ENCODE results near the gene ITPRID2.
"Not testable (repeated sequence)": the region's sequence is repeated elsewhere in the genome, so short reads cannot be mapped to it uniquely, and the experiment has no call there.

ITPRID2 gene

GRCh38 chr2:181916726-181917718 lies 25.5 kb downstream of the ITPRID2 start:
- no peak for DNase-seq (ENCODE audit: low read depth)

GRCh38 chr2:181918188-181918587 lies 26.7 kb downstream of the ITPRID2 start:
- DNase-seq (ENCODE audit: low read depth), result no peak

GRCh38 chr2:181923121-181923520 lies 31.6 kb downstream of the ITPRID2 start:
- no peak for DNase-seq (ENCODE audit: low read depth)

- DNase-seq (ENCODE audit: low read depth), result no peak
Measured at GRCh38 chr2:181924336-181924735, 32.8 kb downstream of the ITPRID2 start.

- no peak for DNase-seq (ENCODE audit: low read depth)
Measured at GRCh38 chr2:181934694-181935093, 43.2 kb downstream of the ITPRID2 start.

GRCh38 chr2:181937473-181937872 lies 45.9 kb downstream of the ITPRID2 start:
- DNase-seq (ENCODE audit: low read depth), result no peak

GRCh38 chr2:181943411-181944124 lies 52.0 kb downstream of the ITPRID2 start:
- no peak for DNase-seq (ENCODE audit: low read depth)

GRCh38 chr2:181944164-181944913 lies 52.8 kb downstream of the ITPRID2 start:
- no peak for DNase-seq (ENCODE audit: low read depth)

GRCh38 chr2:181944914-181945291 lies 53.4 kb downstream of the ITPRID2 start:
- DNase-seq (ENCODE audit: low read depth), result no peak

GRCh38 chr2:181946444-181947127 lies 55.1 kb downstream of the ITPRID2 start:
- no peak for DNase-seq (ENCODE audit: low read depth)

- no peak for DNase-seq (ENCODE audit: low read depth)
Measured at GRCh38 chr2:181947273-181947672, 55.7 kb downstream of the ITPRID2 start.

- DNase-seq (ENCODE audit: low read depth), result no peak
Measured at GRCh38 chr2:181948227-181948626, 56.7 kb downstream of the ITPRID2 start.

GRCh38 chr2:181949047-181949446 lies 57.5 kb downstream of the ITPRID2 start:
- no peak for DNase-seq (ENCODE audit: low read depth)

- no peak for DNase-seq (ENCODE audit: low read depth)
Measured at GRCh38 chr2:181952404-181953226, 61.1 kb downstream of the ITPRID2 start.

- peak; percentile 36 for DNase-seq (ENCODE audit: low read depth)
Measured at GRCh38 chr2:181953881-181954537, 62.5 kb downstream of the ITPRID2 start.

- no peak for DNase-seq (ENCODE audit: low read depth)
Measured at GRCh38 chr2:181954538-181954883, 63.0 kb downstream of the ITPRID2 start.

GRCh38 chr2:181955010-181955409 lies 63.5 kb downstream of the ITPRID2 start:
- no peak for DNase-seq (ENCODE audit: low read depth)

- DNase-seq (ENCODE audit: low read depth), result not testable (repeated sequence)
Measured at GRCh38 chr2:181955866-181956265, 64.3 kb downstream of the ITPRID2 start.

- DNase-seq (ENCODE audit: low read depth), result no peak
Measured at GRCh38 chr2:181957668-181958067, 66.1 kb downstream of the ITPRID2 start.

- no peak for DNase-seq (ENCODE audit: low read depth)
Measured at GRCh38 chr2:181958726-181959125, 67.2 kb downstream of the ITPRID2 start.
